Stimulated activated naive B cell treated with anti-CD40 and anti-IgM and Interleukin-4, amounts not matched to agents 10 μg/mL and 1 μg/mL and 100 μg/mL, for 72 hours (primary cell): ENCODE measurements around the gene NME1.
"Not testable (repeated sequence)": the region's sequence is repeated elsewhere in the genome, so short reads cannot be mapped to it uniquely, and the experiment has no call there.

Experiments
- ATAC-seq, 2 donors: fragments of 150-1000 bp; cut with Tn5 transposase; replicated peaks; 2 replicates each; pipeline ENCODE4 v1.10.0; 2021; ENCODE audit warnings: moderate library complexity in 1 of 2
- DNase-seq: peaks from one replicate; pipeline ENCODE4 v3.0.0; 2021
- H3K27ac Mint-ChIP-seq: one replicate; pipeline ENCODE4 v1.8.0; 2022; ENCODE audit warnings: mild to moderate bottlenecking, mixed read lengths
- H3K27me3 Mint-ChIP-seq, 2 donors: one replicate each; pipeline ENCODE4 v1.8.0; 2022; ENCODE audit warnings: mixed read lengths in 2 of 2
- H3K36me3 Mint-ChIP-seq, 2 donors: one replicate each; pipeline ENCODE4 v1.8.0; 2022; ENCODE audit warnings: mixed read lengths in 2 of 2, mild to moderate bottlenecking in 1 of 2
- H3K4me1 Mint-ChIP-seq, 2 donors: one replicate each; pipeline ENCODE4 v1.8.0; 2022; ENCODE audit warnings: mixed read lengths in 2 of 2, mild to moderate bottlenecking in 1 of 2
- H3K4me3 Mint-ChIP-seq, 2 donors: one replicate each; pipeline ENCODE4 v1.8.0; 2022; ENCODE audit warnings: mild to moderate bottlenecking in 2 of 2, mixed read lengths in 2 of 2, moderate library complexity in 1 of 2
- H3K9me3 Mint-ChIP-seq, 2 donors: one replicate each; pipeline ENCODE4 v1.8.0; 2022; ENCODE audit warnings: mixed read lengths in 2 of 2, mild to moderate bottlenecking in 1 of 2

NME1 gene

DNA sequence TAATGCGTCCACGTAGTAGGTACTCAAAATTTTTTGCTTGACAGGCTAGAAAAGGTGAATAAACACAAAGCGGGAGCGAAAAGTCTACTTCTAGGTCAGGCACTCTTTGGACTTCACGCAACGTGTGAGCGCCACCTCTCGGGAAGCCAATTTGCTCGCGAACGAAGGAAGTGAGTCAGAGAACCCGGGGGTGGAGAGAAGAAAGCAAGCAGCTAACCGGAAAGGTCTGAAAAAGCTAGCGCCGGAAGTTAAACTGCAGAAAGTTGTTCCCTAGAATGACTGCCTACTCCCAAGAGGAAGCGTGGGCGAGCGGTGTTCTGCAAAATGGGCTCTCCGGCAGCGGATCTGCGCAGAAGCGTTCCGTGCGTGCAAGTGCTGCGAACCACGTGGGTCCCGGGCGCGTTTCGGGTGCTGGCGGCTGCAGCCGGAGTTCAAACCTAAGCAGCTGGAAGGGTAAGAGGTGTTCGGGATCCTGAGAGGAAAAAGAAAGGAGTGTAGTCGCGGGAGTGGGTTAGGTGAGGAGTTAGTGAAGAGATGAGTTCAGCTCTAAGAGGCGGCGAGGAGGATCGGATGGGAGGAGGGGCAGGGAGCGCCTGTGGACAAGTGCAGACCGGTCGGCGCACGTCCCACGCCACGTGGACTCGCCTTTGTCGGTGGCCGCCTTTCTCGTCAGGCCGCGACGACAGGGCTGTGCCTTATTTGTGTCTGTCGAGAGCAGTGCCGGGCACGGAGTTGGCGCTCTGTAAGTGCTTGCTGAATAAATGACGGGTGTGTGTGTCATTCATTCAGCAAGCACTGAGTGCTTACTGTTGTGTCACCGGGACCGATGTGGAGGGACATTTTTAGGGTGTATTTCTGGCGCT lies at the start of gene NME1:
TSS of gene NME1 (plus strand) at position 350 of the 863 bp plus-strand sequence. CDS start 2,096 bp downstream, outside the sequence.
- H3K9me3 Mint-ChIP-seq: no peaks in the 10 kb centered on the region
- peaks cover 13 to 18% of the 10 kb centered on the region in 2 donors for H3K36me3 Mint-ChIP-seq
- DNase-seq: peak; percentile 99
- no peak within 1 kb of the TSS for H3K27ac Mint-ChIP-seq
- ATAC-seq: peak; percentile 95 to 97
- no peaks in the 10 kb centered on the region for H3K27me3 Mint-ChIP-seq
- no peak within 1 kb of the TSS for H3K4me3 Mint-ChIP-seq
- H3K4me1 Mint-ChIP-seq: peaks cover 0 to 14% of the 10 kb centered on the region in 2 donors

DNA sequence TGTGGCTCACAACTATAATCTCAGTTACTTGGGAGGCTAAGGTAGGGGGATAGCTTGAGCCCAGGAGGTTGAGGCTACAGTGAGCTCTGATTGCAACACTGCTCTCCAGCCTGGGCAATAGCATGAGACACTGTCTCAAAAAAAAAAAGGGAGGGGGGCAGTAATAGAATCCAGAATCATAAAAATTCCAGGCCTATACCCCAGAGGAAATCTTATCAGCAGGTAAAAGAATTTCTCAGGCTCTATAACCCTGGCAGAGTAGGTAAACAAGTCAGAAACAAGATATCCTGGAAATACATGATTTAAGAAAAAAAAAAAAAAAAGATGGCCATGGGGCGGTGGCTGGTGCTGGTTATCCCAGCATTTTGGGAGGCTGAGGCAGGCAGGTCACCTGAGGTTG lies 45.6 kb upstream of the NME1 start:
- Mint-ChIP-seq H3K4me3 (no peak overlapping the region), H3K36me3 (peaks cover 1 to 15% of the 10 kb centered on the region in 2 donors), H3K9me3 (no peaks in the 10 kb centered on the region), H3K27me3 (no peaks in the 10 kb centered on the region), H3K27ac (no peak overlapping the region), H3K4me1 (peaks cover 15 to 18% of the 10 kb centered on the region in 2 donors)
- DNase-seq (no peak), ATAC-seq (no peak)

DNA sequence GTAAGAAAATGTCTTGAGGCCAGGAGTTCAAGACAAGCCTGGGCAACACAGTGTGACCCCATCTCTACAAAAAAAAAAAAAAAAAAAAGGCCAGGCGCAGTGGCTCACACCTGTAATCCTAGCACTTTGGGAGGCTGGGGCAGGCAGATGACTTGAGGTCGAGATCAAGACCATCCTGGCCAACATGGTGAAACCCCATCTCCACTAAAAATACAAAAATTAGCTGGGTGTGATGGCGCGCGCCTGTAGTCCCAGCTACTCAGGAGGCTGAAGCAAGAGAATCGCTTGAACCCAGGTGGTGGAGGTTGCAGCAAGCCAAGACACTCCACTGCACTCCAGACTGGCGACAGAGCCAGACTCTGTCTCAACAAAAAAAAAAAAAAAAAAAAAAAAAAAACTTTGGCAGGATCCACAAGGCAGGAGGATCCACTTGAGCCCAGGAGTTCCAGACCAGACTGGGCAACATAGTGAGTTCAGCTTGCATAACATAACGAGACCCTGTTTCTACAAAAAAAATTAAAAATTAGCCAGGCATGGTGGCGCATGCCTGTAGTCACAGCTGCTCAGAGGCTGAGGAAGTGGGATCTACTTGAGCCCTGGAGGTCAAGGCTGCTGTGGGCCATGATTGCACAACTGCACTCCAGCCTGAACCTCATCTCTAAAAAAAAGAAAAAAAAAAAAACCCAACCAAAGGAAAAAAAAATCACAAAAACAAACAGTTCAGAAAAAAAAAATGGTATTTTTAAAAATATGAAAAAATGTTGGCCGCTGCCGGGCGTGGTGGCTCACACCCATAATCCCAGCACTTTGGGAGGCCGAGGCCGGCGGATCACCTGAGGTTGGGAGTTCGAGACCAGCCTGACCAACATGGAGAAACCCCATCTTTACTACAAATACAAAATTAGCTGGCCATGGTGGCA lies 40.8 kb upstream of the NME1 start:
- H3K27ac Mint-ChIP-seq: peak overlapping the region; percentile 37
- not testable (repeated sequence) for H3K4me3 Mint-ChIP-seq, H3K9me3 Mint-ChIP-seq, H3K27me3 Mint-ChIP-seq, H3K36me3 Mint-ChIP-seq, DNase-seq
- ATAC-seq: peak; percentile 60 to 66
- peaks cover 8 to 32% of the 10 kb centered on the region in 2 donors for H3K4me1 Mint-ChIP-seq

DNA sequence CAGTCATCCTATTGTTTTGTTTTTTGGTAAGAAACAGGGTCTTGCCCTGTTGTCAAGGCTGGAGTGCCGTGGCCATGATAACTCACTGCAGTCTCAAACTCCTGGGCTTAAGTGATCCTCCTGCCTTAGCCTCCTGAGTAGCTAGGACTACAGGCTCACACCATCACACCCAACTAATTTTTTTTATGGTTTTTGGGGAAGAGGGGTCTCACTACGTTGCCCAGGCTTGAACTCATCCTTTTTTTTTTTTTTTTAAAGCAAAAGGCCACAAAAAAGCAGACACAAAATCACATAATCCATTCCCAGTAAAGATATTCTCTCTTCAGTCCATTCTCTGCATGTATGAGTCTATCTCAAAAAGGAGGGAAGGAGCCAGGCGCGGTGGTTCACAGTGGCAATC lies 38.2 kb upstream of the NME1 start:
- Mint-ChIP-seq H3K4me1 (peaks cover 15 to 56% of the 10 kb centered on the region in 2 donors), H3K9me3 (no peaks in the 10 kb centered on the region), H3K27me3 (no peaks in the 10 kb centered on the region), H3K27ac (no peak overlapping the region), H3K4me3 (no peak overlapping the region), H3K36me3 (no peaks in the 10 kb centered on the region)
- no peak for ATAC-seq
- no peak for DNase-seq

DNA sequence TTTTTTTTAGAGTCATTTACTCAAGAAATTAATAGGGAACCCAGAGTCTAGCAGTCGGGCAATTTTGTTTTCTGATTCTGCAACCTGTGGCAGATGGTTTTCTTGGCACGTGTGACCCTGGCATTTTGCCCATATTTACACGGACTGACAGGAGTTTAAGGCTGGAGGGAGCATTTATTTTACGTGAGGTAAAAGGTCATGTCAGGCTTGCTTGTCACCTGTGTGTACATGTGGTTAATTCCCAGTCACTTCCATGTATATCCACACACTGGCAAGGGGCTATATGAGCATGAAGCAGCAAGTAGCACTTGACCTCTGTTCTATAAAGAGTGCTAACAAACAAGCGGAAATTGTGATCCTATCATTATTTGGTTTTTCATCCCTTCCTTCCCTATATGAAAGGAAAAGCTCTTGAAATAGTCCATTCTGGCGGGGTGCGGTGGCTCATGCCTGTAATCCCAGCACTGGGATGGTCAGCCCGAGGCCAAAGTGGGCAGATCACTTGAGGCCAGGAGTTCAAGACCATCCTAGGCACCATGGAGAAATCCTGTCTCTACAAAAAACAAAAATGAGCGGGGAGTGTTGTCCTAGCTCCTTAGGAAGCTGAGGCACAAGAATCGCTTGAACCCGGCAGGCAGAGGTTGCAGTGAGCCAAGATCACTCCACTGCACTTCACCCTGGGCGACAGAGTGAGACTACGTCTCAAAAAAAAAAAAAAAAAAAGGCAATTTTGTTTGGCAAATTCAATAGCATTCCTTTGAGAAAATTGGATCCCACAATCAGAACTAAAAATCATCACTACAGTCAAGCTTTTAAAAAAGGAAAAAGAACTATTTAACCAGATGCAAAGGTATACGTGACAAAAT lies 34.8 kb upstream of the NME1 start:
- Mint-ChIP-seq H3K4me3 (peak overlapping the region in 1 of 2 donors; percentile 99), H3K4me1 (peaks cover 28 to 67% of the 10 kb centered on the region in 2 donors), H3K27ac (no peak overlapping the region), H3K9me3 (no peaks in the 10 kb centered on the region), H3K27me3 (no peaks in the 10 kb centered on the region), H3K36me3 (no peaks in the 10 kb centered on the region)
- DNase-seq: no peak
- ATAC-seq: no peak

DNA sequence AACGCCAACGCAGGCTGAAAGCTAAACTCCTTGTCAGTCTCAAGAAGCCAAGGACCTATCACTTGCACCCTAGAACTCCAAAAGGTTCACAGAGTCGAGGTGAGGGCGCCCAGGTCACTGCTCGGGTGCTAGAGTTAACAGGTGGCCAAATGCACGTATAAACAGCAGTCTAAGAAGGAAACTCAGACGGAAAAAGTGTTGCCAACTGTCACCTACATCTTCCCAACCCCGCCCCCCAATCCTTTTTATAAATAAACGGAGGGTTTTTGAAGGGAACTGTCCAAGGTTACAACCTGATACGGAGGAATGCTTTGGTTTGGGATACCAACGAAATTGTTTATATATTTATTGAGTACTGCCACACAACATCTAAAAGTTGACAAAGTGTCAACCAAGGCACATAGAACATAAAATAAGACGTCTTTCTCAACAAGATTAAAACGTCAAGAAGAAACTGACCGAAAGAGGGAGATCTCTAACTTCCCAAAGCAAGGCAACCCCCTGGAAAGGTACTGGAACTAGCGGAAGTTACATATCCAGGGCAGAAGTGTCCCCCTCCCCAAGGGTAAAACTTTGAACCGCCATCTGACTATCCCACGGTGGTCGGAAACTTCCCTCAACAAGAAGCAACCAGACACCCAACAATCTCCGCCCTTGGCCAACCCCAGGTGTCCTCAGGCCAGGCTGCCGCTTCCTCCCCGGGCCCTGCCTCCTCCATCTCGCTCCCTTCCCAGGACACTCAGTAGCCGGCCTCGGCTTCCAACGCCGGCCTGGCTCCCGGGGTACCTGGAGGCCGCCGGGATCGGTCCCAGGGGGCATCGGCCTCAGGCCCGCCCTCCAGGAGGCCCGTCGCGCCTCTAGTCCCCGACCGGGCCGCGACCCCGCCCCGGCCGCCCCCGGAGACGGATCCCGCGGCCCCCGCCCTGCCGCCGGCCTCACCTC lies 33.7 kb upstream of the NME1 start:
- peak; percentile 24 to 26 for ATAC-seq
- Mint-ChIP-seq H3K9me3 (no peaks in the 10 kb centered on the region), H3K36me3 (no peaks in the 10 kb centered on the region), H3K27me3 (no peaks in the 10 kb centered on the region), H3K4me3 (peak overlapping the region; percentile 97 to 99), H3K4me1 (peaks cover 28 to 65% of the 10 kb centered on the region in 2 donors), H3K27ac (peak overlapping the region; percentile 97)
- DNase-seq: peak; percentile 26

DNA sequence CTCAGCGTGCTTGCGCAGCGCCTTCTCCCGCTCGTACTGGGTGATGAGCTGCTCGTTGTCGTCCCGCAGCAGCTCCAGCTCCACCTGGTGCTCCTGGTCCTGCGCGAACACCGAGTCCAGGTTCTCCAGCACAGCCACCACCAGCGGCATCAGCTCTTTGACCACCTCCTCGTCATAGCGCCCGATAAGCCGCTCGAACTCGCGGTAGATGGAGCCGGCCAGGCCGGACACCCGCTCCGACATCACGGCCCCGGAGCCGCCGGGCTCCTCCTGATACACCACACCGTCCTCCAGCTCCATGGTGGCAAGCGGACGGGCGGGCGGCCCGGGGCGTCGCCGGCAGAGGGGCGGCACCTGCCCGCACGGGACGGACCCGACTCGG lies 33.0 kb upstream of the NME1 start:
- peak overlapping the region; percentile 97 for H3K27ac Mint-ChIP-seq

DNA sequence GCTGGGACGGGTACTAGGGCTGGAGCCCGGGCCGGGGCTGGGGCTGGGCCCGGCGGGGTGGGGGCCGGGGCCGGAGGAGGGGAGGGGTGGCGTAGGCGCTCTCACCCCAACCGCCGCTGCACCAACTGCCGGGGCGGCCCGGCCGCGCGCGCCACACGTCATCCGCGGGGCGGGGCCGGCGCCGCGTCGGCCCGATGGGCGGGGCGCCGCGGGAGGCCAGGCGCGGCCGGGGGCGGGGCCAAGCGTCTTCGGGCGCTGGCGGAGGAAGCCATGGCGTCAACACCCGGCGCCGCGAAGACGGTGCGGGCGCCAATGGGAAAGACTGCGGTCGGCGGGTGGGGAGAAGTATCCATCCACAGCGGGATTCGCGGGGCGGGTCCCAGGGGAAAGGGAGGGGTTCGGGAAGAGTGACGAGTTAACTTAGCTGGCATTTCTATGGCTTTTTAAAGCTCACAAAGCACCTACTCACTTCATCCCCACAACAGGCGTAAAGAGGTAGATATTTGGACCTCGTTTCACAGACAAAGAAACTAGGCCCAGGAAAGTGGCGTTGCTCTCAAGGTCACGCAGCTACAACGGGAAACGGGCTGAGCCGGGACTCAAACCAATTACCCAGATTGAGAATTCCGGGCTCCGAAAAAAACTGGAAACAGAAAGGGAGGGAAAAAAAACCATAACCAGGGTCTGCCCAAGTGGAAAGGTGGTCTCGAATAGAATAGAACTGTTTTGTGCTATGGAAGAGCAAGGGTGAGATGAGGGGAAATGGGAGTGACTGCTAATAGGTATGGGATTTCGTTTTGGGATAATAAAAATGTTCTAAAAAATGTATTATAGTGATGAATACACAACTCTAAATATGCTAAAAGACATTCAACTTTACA lies 32.4 kb upstream of the NME1 start, which contains the start of gene SPAG9:
TSS of gene SPAG9 (minus strand) at position 130 of the 881 bp plus-strand sequence. CDS start 212 bp downstream, outside the sequence.
- peak; percentile 91 for DNase-seq
- ATAC-seq: peak; percentile 80 to 87
- Mint-ChIP-seq H3K36me3 (no peaks in the 10 kb centered on the region), H3K27me3 (no peaks in the 10 kb centered on the region), H3K9me3 (no peaks in the 10 kb centered on the region), H3K27ac (peak within 1 kb of the TSS; percentile 100), H3K4me3 (peak within 1 kb of the TSS; percentile 97 to 99), H3K4me1 (peaks cover 28 to 59% of the 10 kb centered on the region in 2 donors)

More for the DNA sequence above, 33.0 kb upstream of the NME1 start:
- ATAC-seq: peak; percentile 35 to 50
- no peak for DNase-seq
- no peaks in the 10 kb centered on the region for H3K9me3 Mint-ChIP-seq
- no peaks in the 10 kb centered on the region for H3K36me3 Mint-ChIP-seq
- H3K4me1 Mint-ChIP-seq: peaks cover 28 to 62% of the 10 kb centered on the region in 2 donors
- no peaks in the 10 kb centered on the region for H3K27me3 Mint-ChIP-seq
- peak overlapping the region; percentile 97 to 99 for H3K4me3 Mint-ChIP-seq

DNA sequence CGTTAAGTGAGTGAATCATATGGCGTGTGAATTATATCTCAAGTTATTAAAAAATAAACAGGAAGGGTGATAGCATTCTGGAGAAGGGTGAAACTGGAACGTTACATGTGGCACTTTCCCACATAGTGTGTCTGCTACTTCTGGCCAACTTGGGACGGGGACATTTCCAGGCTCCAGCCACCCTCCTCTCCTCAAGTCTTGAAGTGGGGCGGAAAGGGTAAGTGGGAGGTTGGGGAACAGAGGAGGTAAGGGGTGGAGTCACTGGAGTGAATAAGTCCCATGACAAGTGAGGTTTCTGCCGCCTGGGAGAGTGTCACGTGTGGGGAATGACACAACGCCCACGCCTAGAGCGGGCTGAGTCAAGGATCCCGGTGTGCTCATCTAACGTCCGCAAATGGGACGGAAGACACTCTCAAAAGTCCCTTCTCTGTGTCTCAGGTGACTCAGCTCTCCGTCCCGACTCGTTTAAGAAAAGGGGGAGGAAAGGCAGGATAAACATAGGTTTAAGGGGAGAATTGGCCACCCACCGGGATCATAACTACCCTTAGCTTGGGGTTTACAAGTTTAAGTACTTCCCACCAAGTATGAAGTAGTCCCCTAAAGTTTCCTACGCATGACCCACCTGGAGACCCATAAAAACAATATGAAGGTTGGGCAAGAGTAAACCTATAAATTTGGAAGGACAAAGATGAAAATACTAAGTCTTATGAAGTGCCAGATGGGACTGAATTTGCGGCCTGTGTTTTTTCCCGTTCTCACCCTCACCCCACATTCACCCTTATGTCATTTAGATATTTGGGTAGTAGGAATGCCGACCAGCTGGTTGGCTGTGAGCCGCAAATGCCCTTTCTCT lies 31.5 kb upstream of the NME1 start:
- ATAC-seq: peak; percentile 38 to 54
- peak overlapping the region; percentile 100 for H3K27ac Mint-ChIP-seq
- H3K27me3 Mint-ChIP-seq: no peaks in the 10 kb centered on the region
- no peaks in the 10 kb centered on the region for H3K9me3 Mint-ChIP-seq
- H3K4me1 Mint-ChIP-seq: peaks cover 29 to 51% of the 10 kb centered on the region in 2 donors
- peak; percentile 78 for DNase-seq
- H3K4me3 Mint-ChIP-seq: peak overlapping the region; percentile 94 to 97
- H3K36me3 Mint-ChIP-seq: no peaks in the 10 kb centered on the region

DNA sequence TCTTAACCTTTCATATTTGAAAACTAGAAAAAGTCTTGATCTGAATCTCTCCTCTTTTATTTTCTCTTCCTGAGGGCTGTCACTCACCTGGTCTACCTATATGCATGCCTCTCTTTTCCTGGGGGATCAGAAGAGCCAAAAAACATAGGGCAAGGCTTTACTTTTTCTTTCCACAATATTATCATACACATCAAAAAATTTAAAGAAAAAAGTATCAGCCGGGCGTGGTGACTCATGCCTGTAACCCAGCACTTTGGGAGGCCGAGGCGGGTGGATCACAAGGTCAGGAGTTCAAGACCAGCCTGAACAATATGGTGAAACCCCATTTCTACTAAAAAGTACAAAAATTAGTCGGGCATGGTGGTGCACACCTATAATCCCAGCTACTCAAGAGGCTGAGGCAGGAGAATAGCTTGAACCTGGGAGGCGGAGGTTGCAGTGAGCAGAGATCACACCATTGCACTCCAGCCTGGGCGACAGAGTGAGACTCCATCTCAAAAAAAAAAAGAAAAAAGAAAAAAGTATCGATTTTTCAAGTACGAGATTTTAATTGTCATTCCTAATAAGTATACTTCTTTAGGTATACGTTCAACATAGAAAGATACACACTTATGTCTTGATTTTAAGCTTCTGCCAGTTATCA lies 30.8 kb upstream of the NME1 start:
- not testable (repeated sequence) for ATAC-seq, H3K9me3 Mint-ChIP-seq, H3K27me3 Mint-ChIP-seq, H3K36me3 Mint-ChIP-seq, DNase-seq
- Mint-ChIP-seq H3K4me1 (peaks cover 26 to 45% of the 10 kb centered on the region in 2 donors), H3K4me3 (peak overlapping the region in 1 of 2 donors; percentile 94), H3K27ac (peak overlapping the region; percentile 100)
